GM12875 (cell line): ENCODE results near the gene UBE2O.

Source experiments
- H3K4me3 ChIP-seq: one replicate; pipeline ENCODE4 v1.5.1; 2011; ENCODE audit warnings: low read depth, low read length, control low read depth
- TF ChIP-seq, protein P1 (sequence below): IDR thresholded peaks from 2 replicates; pipeline ENCODE4 v1.5.1; 2011; ENCODE audit warnings: low read depth, mild to moderate bottlenecking, control low read depth, inconsistent platforms, low read length, moderate library complexity, borderline replicate concordance; ENCODE audit not compliant: insufficient read depth

The UBE2O gene

DNA sequence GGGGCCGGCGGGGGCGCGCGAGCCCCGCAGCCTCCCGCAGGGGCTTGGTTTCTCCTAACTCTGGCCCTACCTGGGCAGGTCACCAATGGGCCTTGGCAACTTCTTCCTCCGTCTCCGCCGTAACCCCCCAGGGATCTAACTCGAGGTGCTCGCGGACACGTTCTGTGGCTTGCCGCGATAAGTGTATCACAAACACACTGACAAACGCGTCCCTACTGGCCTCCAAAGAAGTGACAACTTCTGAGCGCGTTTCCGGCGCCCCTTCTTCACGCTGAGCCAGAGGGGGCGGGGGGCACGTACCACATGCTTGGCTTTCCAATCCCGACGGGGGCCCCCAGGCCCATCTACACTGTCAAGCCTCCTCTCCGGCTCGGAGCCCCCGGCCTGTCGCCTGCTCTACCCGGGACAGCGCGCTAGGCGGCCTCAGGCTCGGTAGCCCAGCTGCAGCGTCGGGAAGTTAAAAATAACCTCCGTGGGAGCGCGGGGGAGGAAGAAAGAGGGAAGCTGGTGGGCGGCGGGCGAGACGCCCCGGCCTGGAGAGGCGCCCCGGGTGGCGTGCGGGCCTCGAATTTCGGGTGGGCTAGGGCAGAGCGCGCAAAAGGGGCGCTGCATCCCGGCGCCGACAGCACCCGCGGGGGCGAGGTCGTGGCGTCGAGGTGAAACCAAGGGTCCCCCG, 69.3 kb downstream of the UBE2O start:
- TF ChIP-seq, protein P1, sequence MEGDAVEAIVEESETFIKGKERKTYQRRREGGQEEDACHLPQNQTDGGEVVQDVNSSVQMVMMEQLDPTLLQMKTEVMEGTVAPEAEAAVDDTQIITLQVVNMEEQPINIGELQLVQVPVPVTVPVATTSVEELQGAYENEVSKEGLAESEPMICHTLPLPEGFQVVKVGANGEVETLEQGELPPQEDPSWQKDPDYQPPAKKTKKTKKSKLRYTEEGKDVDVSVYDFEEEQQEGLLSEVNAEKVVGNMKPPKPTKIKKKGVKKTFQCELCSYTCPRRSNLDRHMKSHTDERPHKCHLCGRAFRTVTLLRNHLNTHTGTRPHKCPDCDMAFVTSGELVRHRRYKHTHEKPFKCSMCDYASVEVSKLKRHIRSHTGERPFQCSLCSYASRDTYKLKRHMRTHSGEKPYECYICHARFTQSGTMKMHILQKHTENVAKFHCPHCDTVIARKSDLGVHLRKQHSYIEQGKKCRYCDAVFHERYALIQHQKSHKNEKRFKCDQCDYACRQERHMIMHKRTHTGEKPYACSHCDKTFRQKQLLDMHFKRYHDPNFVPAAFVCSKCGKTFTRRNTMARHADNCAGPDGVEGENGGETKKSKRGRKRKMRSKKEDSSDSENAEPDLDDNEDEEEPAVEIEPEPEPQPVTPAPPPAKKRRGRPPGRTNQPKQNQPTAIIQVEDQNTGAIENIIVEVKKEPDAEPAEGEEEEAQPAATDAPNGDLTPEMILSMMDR: 0 out of 2 replicates have a peak, but pooled peaks have one; percentile 1

DNA sequence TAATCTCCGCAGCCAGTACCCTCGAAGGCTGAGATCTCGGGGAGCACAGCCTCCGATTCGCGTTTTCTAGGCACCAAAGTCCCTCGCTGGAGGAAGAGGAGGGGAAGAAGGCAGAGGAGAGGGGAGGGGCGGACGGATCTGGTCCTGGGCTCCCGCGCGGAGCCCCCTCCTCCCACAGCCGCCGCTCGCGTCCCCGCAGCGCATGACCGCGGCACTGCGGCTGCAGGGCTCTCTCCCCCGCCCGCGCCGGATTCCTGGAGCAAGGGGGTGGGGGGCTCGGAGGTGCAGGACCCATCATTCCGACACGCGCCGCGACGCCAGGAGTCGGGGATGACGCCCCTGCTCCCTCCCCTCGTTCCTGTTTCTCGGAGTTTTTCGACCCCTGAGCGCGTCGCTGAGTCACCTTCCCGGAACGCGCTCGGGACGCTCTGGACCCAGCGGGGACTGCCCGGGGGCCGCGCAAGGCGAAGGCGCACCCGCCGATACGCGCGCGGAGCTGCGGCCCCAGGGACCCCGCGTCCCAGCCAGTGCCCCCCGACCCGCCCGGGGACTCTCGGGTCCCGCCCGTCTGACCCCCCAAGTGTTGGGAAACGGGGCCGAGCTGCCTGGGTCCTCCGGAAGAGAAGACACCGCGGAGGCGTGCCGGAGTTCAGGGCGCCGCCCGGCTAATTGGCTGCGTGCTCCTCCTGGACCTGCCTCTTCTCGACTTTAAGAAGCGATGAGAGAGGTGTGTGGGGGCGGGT, 70.0 kb downstream of the UBE2O start:
- H3K4me3 ChIP-seq: peak overlapping the region; percentile 56
- TF ChIP-seq, protein P1: no peak

More for the DNA sequence above, 69.3 kb downstream of the UBE2O start:
- peak overlapping the region; percentile 56 for H3K4me3 ChIP-seq

DNA sequence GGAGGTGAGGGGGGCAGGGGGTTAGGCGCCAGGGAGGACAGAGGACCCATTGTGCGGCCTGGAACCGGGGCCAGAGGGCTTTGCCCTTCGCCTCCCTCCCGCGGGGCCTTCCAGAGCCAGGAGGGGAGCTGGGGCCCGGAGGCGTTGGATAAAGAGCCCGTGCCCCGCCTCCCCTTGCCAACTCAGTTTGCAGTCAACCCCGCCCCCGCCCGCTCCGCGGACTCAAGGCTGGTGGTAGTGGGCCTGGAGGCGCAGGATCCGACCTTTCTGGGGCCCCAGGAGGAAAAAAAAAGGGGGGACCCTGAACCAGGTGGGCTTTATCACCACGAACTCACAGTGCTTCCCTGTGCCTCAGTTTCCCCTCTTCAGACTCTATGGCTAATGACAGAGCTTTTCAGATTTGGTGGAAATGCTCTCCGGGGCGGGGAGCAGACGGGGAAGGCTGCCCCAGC, 70.6 kb downstream of the UBE2O start:
- TF ChIP-seq, protein P1: no peak
- no peak overlapping the region for H3K4me3 ChIP-seq

DNA sequence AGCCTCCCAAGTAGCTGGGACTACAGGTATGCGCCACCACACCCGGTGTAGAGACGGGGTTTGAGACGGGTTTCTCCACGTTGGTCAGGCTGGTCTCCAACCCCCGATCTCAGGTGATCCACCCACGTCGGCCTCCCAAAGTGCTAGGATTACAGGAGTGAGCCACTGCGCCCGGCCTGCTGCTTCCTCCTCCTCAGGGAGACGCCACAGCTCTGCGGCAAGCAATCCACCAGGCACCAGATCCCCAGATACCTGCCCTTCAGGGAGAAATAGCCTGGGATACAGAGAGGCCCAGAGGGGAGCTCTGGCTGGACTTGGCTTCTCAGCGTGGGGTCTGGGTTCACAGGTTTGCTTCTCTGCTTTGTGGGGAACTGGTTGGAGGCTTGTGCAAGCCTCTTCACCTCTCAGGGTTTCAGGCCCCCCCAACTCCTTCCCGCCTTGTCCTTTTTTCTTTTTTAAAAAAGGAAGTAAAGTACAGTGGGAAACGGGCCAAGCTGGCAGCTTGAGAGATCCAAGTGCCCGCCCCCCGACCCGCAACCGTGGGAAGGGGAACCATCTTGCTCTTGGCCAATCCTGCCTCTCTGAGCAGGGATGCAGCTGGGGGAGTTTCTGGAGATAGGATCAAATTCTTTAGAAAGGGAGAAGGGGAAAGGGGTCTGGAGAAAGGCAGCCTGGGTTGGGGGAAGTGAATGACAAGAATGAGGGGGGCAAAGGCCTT, 71.2 kb downstream of the UBE2O start:
- TF ChIP-seq, protein P1: no peak
- no peak overlapping the region for H3K4me3 ChIP-seq

DNA sequence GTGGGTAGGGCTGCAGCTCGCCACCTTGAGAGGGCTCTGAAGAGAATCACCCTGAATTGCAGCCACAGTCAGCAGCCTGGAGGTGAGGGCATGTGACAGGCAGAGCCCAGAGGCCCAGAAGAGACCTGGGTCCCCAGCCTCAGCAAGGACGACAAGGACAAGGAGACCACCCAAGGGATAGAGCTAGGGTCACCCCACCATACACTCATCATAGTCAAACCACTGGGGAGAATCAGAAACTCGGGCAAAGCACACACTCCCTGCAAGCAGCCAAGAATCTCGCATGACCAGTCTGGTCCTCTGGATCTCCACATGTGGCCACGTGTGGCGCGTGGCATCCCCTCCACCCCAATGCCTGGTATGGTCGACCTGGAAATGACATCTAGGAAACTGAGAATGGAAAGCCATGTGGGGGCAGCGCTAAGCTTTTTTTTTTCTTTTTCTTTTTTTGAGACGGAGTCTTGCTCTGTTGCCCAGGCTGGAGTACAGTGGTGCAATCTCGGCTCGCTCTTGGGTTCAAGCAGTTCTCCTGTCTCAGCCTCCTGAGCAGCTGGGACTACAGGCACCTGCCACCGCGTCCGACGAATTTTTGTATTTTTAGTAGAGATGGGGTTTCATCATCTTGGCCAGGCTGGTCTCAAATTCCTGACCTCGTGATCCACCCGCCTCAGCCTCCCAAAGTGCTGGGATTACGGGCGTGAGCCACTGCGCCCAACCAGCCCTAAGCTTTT, 73.1 kb downstream of the UBE2O start:
- TF ChIP-seq, protein P1: no peak
- no peak overlapping the region for H3K4me3 ChIP-seq

DNA sequence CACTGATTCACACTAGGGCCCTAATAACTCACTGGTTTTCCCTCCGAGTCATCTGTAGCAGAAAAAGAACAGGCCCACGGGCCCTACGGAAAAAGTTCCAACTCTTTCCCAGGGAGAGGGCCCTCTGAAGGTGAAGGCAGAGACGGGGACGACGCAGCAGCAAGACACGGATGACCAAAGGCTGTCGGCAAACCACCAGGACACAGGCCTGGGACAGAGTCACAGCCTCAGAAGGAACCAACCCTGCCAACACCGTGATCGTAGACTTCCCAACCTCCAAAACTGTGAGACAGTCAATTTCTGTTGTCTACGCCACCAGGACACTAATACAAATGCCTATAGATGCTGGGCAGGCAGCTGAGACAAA, 73.7 kb downstream of the UBE2O start:
- no peak overlapping the region for H3K4me3 ChIP-seq
- TF ChIP-seq, protein P1: no peak
